Psoas muscle (tissue), 8 donors: ENCODE measurements around the gene SDCCAG8. TPM values are rescaled to one million over a fixed set of nuclear protein-coding genes. Genes with fewer than 3 reads are reported as not detected.

Experiments
- ATAC-seq, 4 donors: fragments of 200-7000 bp; cut with Tn5 transposase; one replicate each; pipeline ENCODE4 v1.9.1; 2020; ENCODE audit warnings: moderate library complexity in 3 of 4, mild to moderate bottlenecking in 2 of 4
- DNase-seq, 2 donors: peaks; one replicate each; pipeline ENCODE4 v3.0.0-alpha.2; 2020
- H3K27ac ChIP-seq: fragments of 200-600 bp; one replicate; pipeline ENCODE4 v1.8.0; 2022
- H3K27me3 ChIP-seq, 3 donors: fragments of 200-600 bp in 1 of 3; one replicate each; pipeline versions ENCODE4 v1.6.1 to v1.8.0; 2013 to 2022; ENCODE audit warnings: low read length in 2 of 3, mild to moderate bottlenecking in 2 of 3, moderate library complexity in 1 of 3; ENCODE audit not compliant: insufficient read depth in 3 of 3
- H3K36me3 ChIP-seq, 2 donors: fragments of 200-600 bp in 1 of 2; one replicate each; pipeline versions ENCODE4 v1.6.1 to v1.8.0; 2013 to 2022; ENCODE audit warnings: low read depth in 1 of 2, mild to moderate bottlenecking in 1 of 2, moderate library complexity in 1 of 2; ENCODE audit not compliant: insufficient read depth in 1 of 2
- H3K4me1 ChIP-seq: fragments of 200-600 bp; one replicate; pipeline ENCODE4 v1.8.0; 2022
- H3K4me3 ChIP-seq: fragments of 200-600 bp; one replicate; pipeline ENCODE4 v1.8.0; 2022; ENCODE audit warnings: mild to moderate bottlenecking
- H3K9me3 ChIP-seq: fragments of 200-600 bp; one replicate; pipeline ENCODE4 v1.8.0; 2022
- CTCF ChIP-seq: fragments of 200-600 bp; IDR thresholded peaks from one replicate; pipeline ENCODE4 v1.8.0; 2022; ENCODE audit warnings: antibody characterized with exemption
- WGBS, 3 donors: extraction: QIAGEN DNeasy Blood & Tissue Kit; methylation state at CpG; one replicate each; pipeline versions ENCODE4 v1.1.6 to v1.1.7; 2013; 5-methylcytosine and 5-hydroxymethylcytosine counted together
- intact Hi-C, 2 donors: fragments of 100-400 bp; cut with DNase I; formaldehyde crosslinking; loops; one replicate each; pipeline versions ENCODE4 v1.11.0 to v1.14.2; 2022
- polyA plus RNA-seq, 3 donors: library from polyadenylated mRNA; stranded (reverse); fragments of 200-250 nt; gene quantifications; one replicate each; pipeline ENCODE4 v1.2.3, GENCODE V29; 2013
- total RNA-seq, 4 donors: library from RNA; stranded (reverse); fragmentation: NEBNext Ultra II Directional in 2 of 4; extraction: Animal tissue kit (Norgen Biotek cat#: 25700) in 2 of 4; gene quantifications; one replicate each; pipeline versions ENCODE4 v1.2.1 to v1.2.4, GENCODE V29; 2021 to 2023
- donor health status: healthy with polysubstance abuse.
- donor health status: DM: no; HTN: no; CAD: no; lungs with moderate emphysema.
- donor health status: Bipolar disorder and iron deficiency.
- donor health status: healthy.
- donor health status: DM: yes; HTN: yes; CAD: no.
- donor health status: DM: no; HTN: no; CAD: no.
- donor health status: DM: no; HTN: no; CAD: no.
- donor health status: DM: yes; HTN: yes; CAD: no.

SDCCAG8 gene
- total and polyA plus RNA-seq, 7 donors: 6.4 to 27.6 (median 20.9) TPM

- H3K4me1 ChIP-seq: peaks cover 9% of the 10 kb centered on the region
- no peak overlapping the region for H3K27ac ChIP-seq
- WGBS, 3 donors: 76 to 81% (median 77%) methylated on average over 3 of the region's 3 CpGs
- TF ChIP-seq CTCF: no peak
- no peaks in the 10 kb centered on the region for H3K27me3 ChIP-seq
- no peak for ATAC-seq
- no peak overlapping the region for H3K4me3 ChIP-seq
- no peak for DNase-seq
- no peaks in the 10 kb centered on the region for H3K36me3 ChIP-seq
- intact Hi-C loops: no loop called here
- H3K9me3 ChIP-seq: no peaks in the 10 kb centered on the region
Measured at GRCh38 chr1:243438146-243438545, 182.3 kb downstream of the SDCCAG8 start.

GRCh38 chr1:243438815-243439214, 183.0 kb downstream of the SDCCAG8 start:
- peaks cover 13% of the 10 kb centered on the region for H3K4me1 ChIP-seq
- 96 to 99% (median 96%) methylated on average over 2 of the region's 2 CpGs for WGBS, 3 donors
- no peak overlapping the region for H3K27ac ChIP-seq
- TF ChIP-seq CTCF: no peak
- no peak for DNase-seq
- ATAC-seq: no peak
- H3K36me3 ChIP-seq: no peaks in the 10 kb centered on the region
- no peaks in the 10 kb centered on the region for H3K9me3 ChIP-seq
- intact Hi-C loops: no loop called here
- H3K27me3 ChIP-seq: no peaks in the 10 kb centered on the region
- H3K4me3 ChIP-seq: no peak overlapping the region

GRCh38 chr1:243440406-243440805, 184.6 kb downstream of the SDCCAG8 start:
- H3K9me3 ChIP-seq: no peaks in the 10 kb centered on the region
- H3K4me1 ChIP-seq: peaks cover 13% of the 10 kb centered on the region
- no peak overlapping the region for H3K27ac ChIP-seq
- no peak for DNase-seq
- no peaks in the 10 kb centered on the region for H3K27me3 ChIP-seq
- ATAC-seq: no peak
- WGBS, 3 donors: 78 to 96% (median 78%) methylated on average over 2 of the region's 2 CpGs
- TF ChIP-seq CTCF: no peak
- H3K4me3 ChIP-seq: no peak overlapping the region
- no peaks in the 10 kb centered on the region for H3K36me3 ChIP-seq
- intact Hi-C loops: no loop called here

- intact Hi-C loops: no loop called here
- Histone ChIP-seq H3K4me3 (no peak overlapping the region), H3K4me1 (peaks cover 13% of the 10 kb centered on the region), H3K27ac (no peak overlapping the region), H3K36me3 (no peaks in the 10 kb centered on the region), H3K9me3 (no peaks in the 10 kb centered on the region), H3K27me3 (no peaks in the 10 kb centered on the region)
- TF ChIP-seq CTCF: no peak
- ATAC-seq (no peak), DNase-seq (no peak)
Measured at GRCh38 chr1:243441601-243442000, 185.8 kb downstream of the SDCCAG8 start.

- Histone ChIP-seq H3K4me3 (no peak overlapping the region), H3K27me3 (no peaks in the 10 kb centered on the region), H3K9me3 (no peaks in the 10 kb centered on the region), H3K4me1 (peaks cover 24% of the 10 kb centered on the region), H3K27ac (no peak overlapping the region), H3K36me3 (no peaks in the 10 kb centered on the region)
- WGBS, 3 donors: 22 to 48% (median 32%) methylated on average over 4 of the region's 4 CpGs
- intact Hi-C loops: no loop called here
- DNase-seq (no peak), ATAC-seq (no peak)
- no peak for TF ChIP-seq CTCF
Measured at GRCh38 chr1:243443557-243443956, 187.7 kb downstream of the SDCCAG8 start.
